Liver (tissue), 9 donors: ENCODE results near the gene SEMA5A. TPM values are rescaled to one million over a fixed set of nuclear protein-coding genes. Genes with fewer than 3 reads are reported as not detected.

ENCODE experiments used
- DNase-seq: peaks from one replicate; pipeline ENCODE4 v3.0.0-alpha.2; 2017; ENCODE audit warnings: low spot score
- H3K27ac ChIP-seq, 2 donors: one replicate each; pipeline ENCODE4 v1.7.0; 2013; ENCODE audit warnings: inconsistent platforms in 2 of 2, low read length in 2 of 2, control low read depth in 1 of 2, low read depth in 1 of 2, mild to moderate bottlenecking in 1 of 2
- H3K27me3 ChIP-seq, 4 donors: one replicate each; pipeline versions ENCODE4 v1.6.1 to v1.7.0; 2013; ENCODE audit warnings: low read length in 3 of 4, inconsistent platforms in 1 of 4, mild to moderate bottlenecking in 1 of 4, moderate library complexity in 1 of 4; ENCODE audit not compliant: control insufficient read depth in 4 of 4, insufficient read depth in 4 of 4
- H3K36me3 ChIP-seq, 4 donors: one replicate each; pipeline versions ENCODE4 v1.6.1 to v1.7.0; 2013; ENCODE audit warnings: low read length in 3 of 4, mild to moderate bottlenecking in 3 of 4, low read depth in 1 of 4, moderate library complexity in 1 of 4; ENCODE audit not compliant: control insufficient read depth in 4 of 4, insufficient read depth in 3 of 4
- H3K4me1 ChIP-seq, 4 donors: one replicate each; pipeline versions ENCODE4 v1.6.1 to v1.7.0; 2013; ENCODE audit warnings: low read length in 3 of 4, mild to moderate bottlenecking in 3 of 4, moderate library complexity in 1 of 4; ENCODE audit not compliant: control insufficient read depth in 4 of 4, insufficient read depth in 4 of 4
- H3K4me3 ChIP-seq, 3 donors: one replicate each; pipeline versions ENCODE4 v1.6.1 to v1.7.0; 2013; ENCODE audit warnings: low read length in 3 of 3, control low read depth in 1 of 3, low read depth in 1 of 3, mild to moderate bottlenecking in 1 of 3
- H3K9ac ChIP-seq, 2 donors: one replicate each; pipeline ENCODE4 v1.7.0; 2013; ENCODE audit warnings: low read length in 2 of 2, mild to moderate bottlenecking in 2 of 2, moderate library complexity in 2 of 2, control low read depth in 1 of 2, low read depth in 1 of 2
- H3K9me3 ChIP-seq, 4 donors: one replicate each; pipeline versions ENCODE4 v1.6.1 to v1.7.0; 2013; ENCODE audit warnings: low read length in 3 of 4; ENCODE audit not compliant: control insufficient read depth in 4 of 4
- EGR1 ChIP-seq, 2 donors: IDR thresholded peaks; 2 replicates each; pipeline ENCODE4 v1.6.1; 2016 to 2018; ENCODE audit warnings: antibody characterized with exemption in 2 of 2, low read depth in 2 of 2
- FOXA1 ChIP-seq: IDR thresholded peaks from 2 replicates; pipeline ENCODE4 v1.6.1; 2016; ENCODE audit warnings: antibody characterized with exemption
- FOXA2 ChIP-seq: IDR thresholded peaks from 2 replicates; pipeline ENCODE4 v1.6.1; 2016; ENCODE audit warnings: antibody characterized with exemption
- GABPA ChIP-seq, 2 donors: IDR thresholded peaks in 1 of 2; conservative IDR thresholded peaks in 1 of 2; 2 replicates each; pipeline ENCODE4 v1.6.1; 2016; ENCODE audit warnings: antibody characterized with exemption in 2 of 2, mild to moderate bottlenecking in 1 of 2, moderate library complexity in 1 of 2
- HNF4A ChIP-seq, 2 donors: conservative IDR thresholded peaks; 2 replicates each; pipeline ENCODE4 v1.6.1; 2016; ENCODE audit warnings: antibody characterized with exemption in 2 of 2, mild to moderate bottlenecking in 2 of 2
- HNF4G ChIP-seq: IDR thresholded peaks from 2 replicates; pipeline ENCODE4 v1.6.1; 2016; ENCODE audit warnings: antibody characterized with exemption
- JUND ChIP-seq, 2 donors: IDR thresholded peaks; 2 replicates each; pipeline ENCODE4 v1.6.1; 2016; ENCODE audit warnings: antibody characterized with exemption in 2 of 2
- NR2F2 ChIP-seq: IDR thresholded peaks from 2 replicates; pipeline ENCODE4 v1.6.1; 2016; ENCODE audit warnings: antibody characterized with exemption
- RAD21 ChIP-seq, 2 donors: IDR thresholded peaks; 2 replicates each; pipeline ENCODE4 v1.6.1; 2016; ENCODE audit warnings: antibody characterized with exemption in 2 of 2, mild to moderate bottlenecking in 2 of 2
- RXRA ChIP-seq, 2 donors: IDR thresholded peaks; 2 replicates each; pipeline ENCODE4 v1.6.1; 2017 to 2018; ENCODE audit warnings: antibody characterized with exemption in 2 of 2, mild to moderate bottlenecking in 1 of 2
- SP1 ChIP-seq: IDR thresholded peaks from 2 replicates; pipeline ENCODE4 v1.6.1; 2018; ENCODE audit warnings: antibody characterized with exemption, mild to moderate bottlenecking
- TAF1 ChIP-seq: conservative IDR thresholded peaks from 2 replicates; pipeline ENCODE4 v1.6.1; 2016; ENCODE audit warnings: antibody characterized with exemption, mild to moderate bottlenecking
- YY1 ChIP-seq: IDR thresholded peaks from 2 replicates; pipeline ENCODE4 v1.6.1; 2016; ENCODE audit warnings: antibody characterized with exemption, mild to moderate bottlenecking
- WGBS: extraction: QIAGEN DNeasy Blood & Tissue Kit; methylation state at CpG from one replicate; pipeline ENCODE4 v1.1.7; 2013; 5-methylcytosine and 5-hydroxymethylcytosine counted together
- polyA plus RNA-seq, 2 donors: library from polyadenylated mRNA; stranded (reverse) in 1 of 2; unstranded in 1 of 2; fragments of 200-250 nt in 1 of 2; fragments of >200 nt in 1 of 2; fragmentation: Nextera tagmentation in 1 of 2; extraction: Ambion mirVana in 1 of 2; gene quantifications; one replicate each; pipeline versions ENCODE4 v1.2.1 to v1.2.3, GENCODE V29; 2013 to 2015
- total RNA-seq, 2 donors: library from RNA; depleted of rRNA; stranded (reverse); fragments of >200 nt; gene quantifications; one replicate each; pipeline ENCODE4 v1.2.3, GENCODE V29; 2014
- TF ChIP-seq, protein P1 (sequence below): IDR thresholded peaks from 2 replicates; pipeline ENCODE4 v1.6.1; 2016; ENCODE audit warnings: antibody characterized with exemption
- TF ChIP-seq, protein P2 (sequence below): fragments of 150-350 bp; IDR thresholded peaks from 2 replicates; pipeline ENCODE4 v1.5.1; 2017; ENCODE audit warnings: improper control_type of control experiment, low read depth, low read length; ENCODE audit not compliant: missing input control
- TF ChIP-seq, protein P3 (sequence below): IDR thresholded peaks from 2 replicates; pipeline ENCODE4 v1.6.1; 2016; ENCODE audit warnings: antibody characterized with exemption, mild to moderate bottlenecking
- TF ChIP-seq, protein P4 (sequence below): IDR thresholded peaks from 2 replicates; pipeline ENCODE4 v1.6.1; 2016; ENCODE audit warnings: antibody characterized with exemption
- TF ChIP-seq, protein P5 (sequence below): IDR thresholded peaks from 2 replicates; pipeline ENCODE4 v1.6.1; 2016; ENCODE audit warnings: antibody characterized with exemption
- donor health status: healthy.
- donor health status: healthy.
- donor health status: healthy.
- donor health status: healthy.
- donor health status: healthy.

Gene SEMA5A
- total and polyA plus RNA-seq, 4 donors: 1.1 to 5.8 (median 3.2) TPM

DNA sequence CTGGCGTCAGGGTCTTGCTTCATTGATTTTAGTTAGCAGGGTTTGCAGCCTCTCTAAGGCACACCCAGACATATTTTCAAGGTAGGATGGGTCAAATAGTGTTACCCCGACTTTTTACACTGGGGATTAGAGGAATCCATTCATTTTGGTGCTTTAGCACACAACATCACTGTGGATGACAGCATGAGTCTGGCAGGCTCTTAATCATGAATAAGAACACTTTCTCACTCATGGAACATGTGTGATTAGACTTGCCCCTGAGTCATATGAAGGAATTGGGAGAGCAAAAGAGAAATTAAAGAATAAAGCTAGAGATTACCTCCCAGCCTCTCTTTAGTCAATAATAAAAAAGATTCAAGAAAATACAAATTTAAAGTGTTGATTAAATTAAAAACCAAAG, 175.6 kb downstream of the SEMA5A start:
- Histone ChIP-seq H3K9me3 (no peaks in the 10 kb centered on the region), H3K4me1 (peaks cover 2 to 30% (median 22%) of the 10 kb centered on the region in 4 donors), H3K4me3 (no peak overlapping the region), H3K27me3 (no peaks in the 10 kb centered on the region), H3K9ac (no peak overlapping the region), H3K36me3 (no peaks in the 10 kb centered on the region), H3K27ac (no peak overlapping the region)
- 88% methylated on average over 2 of the region's 2 CpGs for WGBS
- DNase-seq: no peak
- TF ChIP-seq SP1: no peak
- TF ChIP-seq, protein P1, sequence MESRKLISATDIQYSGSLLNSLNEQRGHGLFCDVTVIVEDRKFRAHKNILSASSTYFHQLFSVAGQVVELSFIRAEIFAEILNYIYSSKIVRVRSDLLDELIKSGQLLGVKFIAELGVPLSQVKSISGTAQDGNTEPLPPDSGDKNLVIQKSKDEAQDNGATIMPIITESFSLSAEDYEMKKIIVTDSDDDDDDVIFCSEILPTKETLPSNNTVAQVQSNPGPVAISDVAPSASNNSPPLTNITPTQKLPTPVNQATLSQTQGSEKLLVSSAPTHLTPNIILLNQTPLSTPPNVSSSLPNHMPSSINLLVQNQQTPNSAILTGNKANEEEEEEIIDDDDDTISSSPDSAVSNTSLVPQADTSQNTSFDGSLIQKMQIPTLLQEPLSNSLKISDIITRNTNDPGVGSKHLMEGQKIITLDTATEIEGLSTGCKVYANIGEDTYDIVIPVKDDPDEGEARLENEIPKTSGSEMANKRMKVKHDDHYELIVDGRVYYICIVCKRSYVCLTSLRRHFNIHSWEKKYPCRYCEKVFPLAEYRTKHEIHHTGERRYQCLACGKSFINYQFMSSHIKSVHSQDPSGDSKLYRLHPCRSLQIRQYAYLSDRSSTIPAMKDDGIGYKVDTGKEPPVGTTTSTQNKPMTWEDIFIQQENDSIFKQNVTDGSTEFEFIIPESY: no peak
- TF ChIP-seq RAD21 (IDR thresholded peaks at IDR 0.05): no peak
- no peak for TF ChIP-seq NR2F2
- TF ChIP-seq, protein P2, sequence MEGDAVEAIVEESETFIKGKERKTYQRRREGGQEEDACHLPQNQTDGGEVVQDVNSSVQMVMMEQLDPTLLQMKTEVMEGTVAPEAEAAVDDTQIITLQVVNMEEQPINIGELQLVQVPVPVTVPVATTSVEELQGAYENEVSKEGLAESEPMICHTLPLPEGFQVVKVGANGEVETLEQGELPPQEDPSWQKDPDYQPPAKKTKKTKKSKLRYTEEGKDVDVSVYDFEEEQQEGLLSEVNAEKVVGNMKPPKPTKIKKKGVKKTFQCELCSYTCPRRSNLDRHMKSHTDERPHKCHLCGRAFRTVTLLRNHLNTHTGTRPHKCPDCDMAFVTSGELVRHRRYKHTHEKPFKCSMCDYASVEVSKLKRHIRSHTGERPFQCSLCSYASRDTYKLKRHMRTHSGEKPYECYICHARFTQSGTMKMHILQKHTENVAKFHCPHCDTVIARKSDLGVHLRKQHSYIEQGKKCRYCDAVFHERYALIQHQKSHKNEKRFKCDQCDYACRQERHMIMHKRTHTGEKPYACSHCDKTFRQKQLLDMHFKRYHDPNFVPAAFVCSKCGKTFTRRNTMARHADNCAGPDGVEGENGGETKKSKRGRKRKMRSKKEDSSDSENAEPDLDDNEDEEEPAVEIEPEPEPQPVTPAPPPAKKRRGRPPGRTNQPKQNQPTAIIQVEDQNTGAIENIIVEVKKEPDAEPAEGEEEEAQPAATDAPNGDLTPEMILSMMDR: no peak
- no peak for TF ChIP-seq FOXA1
- TF ChIP-seq FOXA2: no peak
- no peak for TF ChIP-seq YY1
- no peak for TF ChIP-seq HNF4A (conservative IDR thresholded peaks at IDR 0.05)
- no peak for TF ChIP-seq EGR1 (IDR thresholded peaks at IDR 0.05; ENCODE audit: low read depth in 2 of 2)
- no peak for TF ChIP-seq JUND (IDR thresholded peaks at IDR 0.05)
- no peak for TF ChIP-seq TAF1
- TF ChIP-seq RXRA (IDR thresholded peaks at IDR 0.05): no peak
- no peak for TF ChIP-seq GABPA (IDR thresholded peaks at IDR 0.05 in 1 of 2, conservative IDR thresholded peaks at IDR 0.05 in 1 of 2)
- TF ChIP-seq, protein P3, sequence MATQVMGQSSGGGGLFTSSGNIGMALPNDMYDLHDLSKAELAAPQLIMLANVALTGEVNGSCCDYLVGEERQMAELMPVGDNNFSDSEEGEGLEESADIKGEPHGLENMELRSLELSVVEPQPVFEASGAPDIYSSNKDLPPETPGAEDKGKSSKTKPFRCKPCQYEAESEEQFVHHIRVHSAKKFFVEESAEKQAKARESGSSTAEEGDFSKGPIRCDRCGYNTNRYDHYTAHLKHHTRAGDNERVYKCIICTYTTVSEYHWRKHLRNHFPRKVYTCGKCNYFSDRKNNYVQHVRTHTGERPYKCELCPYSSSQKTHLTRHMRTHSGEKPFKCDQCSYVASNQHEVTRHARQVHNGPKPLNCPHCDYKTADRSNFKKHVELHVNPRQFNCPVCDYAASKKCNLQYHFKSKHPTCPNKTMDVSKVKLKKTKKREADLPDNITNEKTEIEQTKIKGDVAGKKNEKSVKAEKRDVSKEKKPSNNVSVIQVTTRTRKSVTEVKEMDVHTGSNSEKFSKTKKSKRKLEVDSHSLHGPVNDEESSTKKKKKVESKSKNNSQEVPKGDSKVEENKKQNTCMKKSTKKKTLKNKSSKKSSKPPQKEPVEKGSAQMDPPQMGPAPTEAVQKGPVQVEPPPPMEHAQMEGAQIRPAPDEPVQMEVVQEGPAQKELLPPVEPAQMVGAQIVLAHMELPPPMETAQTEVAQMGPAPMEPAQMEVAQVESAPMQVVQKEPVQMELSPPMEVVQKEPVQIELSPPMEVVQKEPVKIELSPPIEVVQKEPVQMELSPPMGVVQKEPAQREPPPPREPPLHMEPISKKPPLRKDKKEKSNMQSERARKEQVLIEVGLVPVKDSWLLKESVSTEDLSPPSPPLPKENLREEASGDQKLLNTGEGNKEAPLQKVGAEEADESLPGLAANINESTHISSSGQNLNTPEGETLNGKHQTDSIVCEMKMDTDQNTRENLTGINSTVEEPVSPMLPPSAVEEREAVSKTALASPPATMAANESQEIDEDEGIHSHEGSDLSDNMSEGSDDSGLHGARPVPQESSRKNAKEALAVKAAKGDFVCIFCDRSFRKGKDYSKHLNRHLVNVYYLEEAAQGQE: no peak
- TF ChIP-seq, protein P4, sequence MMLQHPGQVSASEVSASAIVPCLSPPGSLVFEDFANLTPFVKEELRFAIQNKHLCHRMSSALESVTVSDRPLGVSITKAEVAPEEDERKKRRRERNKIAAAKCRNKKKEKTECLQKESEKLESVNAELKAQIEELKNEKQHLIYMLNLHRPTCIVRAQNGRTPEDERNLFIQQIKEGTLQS: no peak
- TF ChIP-seq HNF4G: no peak
- TF ChIP-seq, protein P5, sequence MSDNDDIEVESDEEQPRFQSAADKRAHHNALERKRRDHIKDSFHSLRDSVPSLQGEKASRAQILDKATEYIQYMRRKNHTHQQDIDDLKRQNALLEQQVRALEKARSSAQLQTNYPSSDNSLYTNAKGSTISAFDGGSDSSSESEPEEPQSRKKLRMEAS: no peak
